Tibial nerve (tissue), 4 donors: ENCODE data around the gene CREBRF.

ENCODE experiments used
- EP300 ChIP-seq, 2 donors: sonication (generic); formaldehyde crosslinking; IDR thresholded peaks; one replicate each; pipeline ENCODE4 v1.6.1; 2017; ENCODE audit warnings: antibody characterized with exemption in 2 of 2, mild to moderate bottlenecking in 1 of 2
- POLR2A ChIP-seq, 2 donors: fragments of 450-650 bp; IDR thresholded peaks; one replicate each; pipeline ENCODE4 v1.6.1; 2017; ENCODE audit warnings: antibody characterized with exemption in 2 of 2, mild to moderate bottlenecking in 2 of 2, moderate library complexity in 2 of 2
- TF ChIP-seq, protein P1 (sequence below), 5 experiments: fragments of 200-600 bp in 3 of 5; fragments of 450-650 bp in 2 of 5; sonication (generic) in 3 of 5; IDR thresholded peaks; one replicate each; pipeline ENCODE4 v1.5.1; 2016 to 2019; ENCODE audit warnings: antibody characterized with exemption in 5 of 5, mild to moderate bottlenecking in 3 of 5, moderate library complexity in 2 of 5

DNA sequence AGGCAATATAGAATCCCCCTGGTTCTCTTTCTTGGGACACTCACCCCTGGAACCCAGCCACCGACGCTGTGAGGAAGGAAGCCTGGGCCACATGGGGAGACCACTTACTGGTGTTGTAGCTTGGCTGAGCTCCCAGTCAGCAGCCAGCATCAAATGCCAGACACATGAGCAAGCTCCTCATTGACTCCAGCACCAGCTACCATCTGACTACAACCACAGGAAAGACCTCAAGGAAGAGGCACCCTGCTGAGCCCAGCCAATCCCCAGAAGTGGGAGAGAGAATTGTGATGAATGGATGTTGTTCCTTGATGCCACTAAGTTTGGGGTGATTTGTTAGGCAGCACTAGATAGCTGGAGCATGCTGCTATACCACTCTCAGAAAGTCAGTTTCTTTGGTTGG lies 124.2 kb downstream of the CREBRF start:
- TF ChIP-seq, protein P1, sequence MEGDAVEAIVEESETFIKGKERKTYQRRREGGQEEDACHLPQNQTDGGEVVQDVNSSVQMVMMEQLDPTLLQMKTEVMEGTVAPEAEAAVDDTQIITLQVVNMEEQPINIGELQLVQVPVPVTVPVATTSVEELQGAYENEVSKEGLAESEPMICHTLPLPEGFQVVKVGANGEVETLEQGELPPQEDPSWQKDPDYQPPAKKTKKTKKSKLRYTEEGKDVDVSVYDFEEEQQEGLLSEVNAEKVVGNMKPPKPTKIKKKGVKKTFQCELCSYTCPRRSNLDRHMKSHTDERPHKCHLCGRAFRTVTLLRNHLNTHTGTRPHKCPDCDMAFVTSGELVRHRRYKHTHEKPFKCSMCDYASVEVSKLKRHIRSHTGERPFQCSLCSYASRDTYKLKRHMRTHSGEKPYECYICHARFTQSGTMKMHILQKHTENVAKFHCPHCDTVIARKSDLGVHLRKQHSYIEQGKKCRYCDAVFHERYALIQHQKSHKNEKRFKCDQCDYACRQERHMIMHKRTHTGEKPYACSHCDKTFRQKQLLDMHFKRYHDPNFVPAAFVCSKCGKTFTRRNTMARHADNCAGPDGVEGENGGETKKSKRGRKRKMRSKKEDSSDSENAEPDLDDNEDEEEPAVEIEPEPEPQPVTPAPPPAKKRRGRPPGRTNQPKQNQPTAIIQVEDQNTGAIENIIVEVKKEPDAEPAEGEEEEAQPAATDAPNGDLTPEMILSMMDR (IDR thresholded peaks at IDR 0.05): no peak
- TF ChIP-seq POLR2A (IDR thresholded peaks at IDR 0.05): no peak
- TF ChIP-seq EP300 (IDR thresholded peaks at IDR 0.05): no peak
